ENCODE data around the gene HBQ1.
A peak's percentile ranks its signal among the peaks of the same experiment; 100 is the strongest.
"Not testable (repeated sequence)": the region's sequence is repeated elsewhere in the genome, so short reads cannot be mapped to it uniquely, and the experiment has no call there.

HBQ1 gene

GRCh38 chr16:176477-177382 is 3.5 kb upstream of the HBQ1 start, which contains the start of gene HBA1:
HBA1 (plus strand) TSS chr16:176680; CDS start chr16:176717, 37 bp downstream.
- not testable (repeated sequence) for DNase-seq

- DNase-seq: no peak
Observed at GRCh38 chr16:177394-177822, 2.9 kb upstream of the HBQ1 start.

GRCh38 chr16:177981-178667 is 2.1 kb upstream of the HBQ1 start:
- DNase-seq: no peak

- DNase-seq: no peak
Observed at GRCh38 chr16:178668-179015, 1.6 kb upstream of the HBQ1 start.

DNA sequence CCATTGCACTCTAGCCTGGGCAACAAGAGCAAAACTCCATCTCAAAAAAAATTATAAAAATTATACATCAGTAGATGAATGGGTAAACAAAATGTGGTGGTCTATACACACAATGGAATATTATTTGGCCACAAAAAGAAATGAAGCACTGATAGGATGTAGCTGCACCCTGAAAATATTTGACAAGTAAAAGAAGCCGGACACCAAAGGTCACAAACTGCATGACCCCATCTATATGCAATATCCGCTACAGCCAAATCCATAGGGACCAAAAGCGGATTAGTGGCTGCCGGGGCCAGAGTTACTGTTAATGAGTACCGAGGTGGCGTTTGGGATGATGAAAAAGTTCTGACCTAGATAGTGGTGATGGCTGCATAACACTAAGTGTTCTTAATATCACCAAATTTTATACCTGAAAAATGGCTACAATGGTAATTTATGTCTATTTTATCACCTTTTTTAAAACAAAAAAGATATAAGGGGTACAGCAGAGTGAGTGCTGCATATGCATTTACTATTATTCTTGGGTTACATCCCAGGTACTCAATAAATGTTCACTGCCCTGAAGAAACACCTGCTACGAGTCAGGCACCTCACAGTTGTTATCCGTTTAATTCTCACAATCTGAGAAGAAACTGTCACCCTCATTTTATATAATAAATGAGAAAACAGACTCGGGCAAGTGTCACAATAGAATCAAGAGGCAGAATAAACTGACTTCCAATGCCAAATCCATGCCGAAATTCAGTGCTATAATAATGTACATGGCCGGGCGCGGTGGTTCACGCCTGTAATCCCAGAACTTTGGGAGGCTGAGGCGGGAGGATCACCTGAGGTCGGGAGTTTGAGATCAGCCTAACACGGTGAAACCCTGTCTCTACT is 807 bp upstream of the HBQ1 start:
- DNase-seq: no peak

DNA sequence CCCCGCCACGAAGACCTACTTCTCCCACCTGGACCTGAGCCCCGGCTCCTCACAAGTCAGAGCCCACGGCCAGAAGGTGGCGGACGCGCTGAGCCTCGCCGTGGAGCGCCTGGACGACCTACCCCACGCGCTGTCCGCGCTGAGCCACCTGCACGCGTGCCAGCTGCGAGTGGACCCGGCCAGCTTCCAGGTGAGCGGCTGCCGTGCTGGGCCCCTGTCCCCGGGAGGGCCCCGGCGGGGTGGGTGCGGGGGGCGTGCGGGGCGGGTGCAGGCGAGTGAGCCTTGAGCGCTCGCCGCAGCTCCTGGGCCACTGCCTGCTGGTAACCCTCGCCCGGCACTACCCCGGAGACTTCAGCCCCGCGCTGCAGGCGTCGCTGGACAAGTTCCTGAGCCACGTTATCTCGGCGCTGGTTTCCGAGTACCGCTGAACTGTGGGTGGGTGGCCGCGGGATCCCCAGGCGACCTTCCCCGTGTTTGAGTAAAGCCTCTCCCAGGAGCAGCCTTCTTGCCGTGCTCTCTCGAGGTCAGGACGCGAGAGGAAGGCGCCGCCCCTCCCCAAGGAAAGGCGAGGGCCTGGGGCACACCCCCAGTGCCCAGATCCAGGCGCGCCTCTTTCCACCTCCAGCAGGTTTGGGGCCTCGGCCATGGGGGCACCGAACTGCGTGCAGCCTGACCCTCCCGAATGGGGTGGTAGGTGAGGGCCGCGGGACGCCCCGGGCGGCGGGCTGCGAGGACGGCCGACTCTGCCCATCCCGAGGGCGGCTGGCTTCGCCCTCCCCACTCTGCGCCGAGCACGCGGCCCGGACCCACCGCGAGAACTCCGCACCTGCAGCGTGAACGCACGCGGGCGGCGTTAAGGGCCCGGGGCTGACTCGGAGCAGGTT is 664 bp downstream of the HBQ1 start:
- no peak for DNase-seq

GRCh38 chr16:181565-182021 is 1.3 kb downstream of the HBQ1 start:
- DNase-seq: peak; percentile 90 to 94

DNA sequence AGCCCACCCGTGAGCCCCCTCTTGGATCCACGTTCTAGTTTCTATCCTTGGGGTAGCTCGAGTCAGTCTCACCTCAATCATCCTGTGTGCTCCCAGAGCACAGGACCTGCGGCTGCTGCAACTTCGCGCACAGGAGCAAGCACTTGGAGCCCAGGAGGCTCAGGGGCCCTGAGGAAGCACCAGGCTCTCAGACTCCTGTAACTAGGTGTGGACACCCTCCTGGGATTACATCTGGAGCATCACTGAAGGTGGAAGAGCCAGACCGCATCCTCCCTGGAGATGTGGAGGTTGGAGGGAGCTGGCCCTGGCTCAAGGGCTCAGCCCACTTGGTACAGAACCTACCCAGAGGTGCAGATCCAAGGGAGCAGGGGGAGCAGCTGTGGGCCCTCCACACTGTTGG is 2.7 kb downstream of the HBQ1 start:
- DNase-seq: no peak

DNA sequence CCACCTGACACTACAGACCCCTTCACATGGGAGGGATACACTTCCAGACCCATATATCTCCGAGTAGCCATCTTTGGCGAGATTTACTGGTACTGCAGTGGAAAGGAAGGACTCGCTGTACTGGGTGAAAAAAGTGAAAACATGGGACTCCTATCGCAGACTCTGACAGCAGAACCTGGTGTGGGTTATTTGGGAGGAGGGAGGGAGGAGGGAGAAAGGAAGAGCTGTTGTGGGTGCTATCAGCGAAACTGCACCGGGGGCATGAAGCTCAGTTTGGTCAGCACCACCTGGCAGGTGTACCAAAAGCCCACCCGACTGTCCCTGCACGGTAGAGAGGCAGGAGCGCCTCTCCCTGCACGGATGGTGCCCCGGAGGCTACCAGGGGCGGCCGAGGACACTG is 5.0 kb downstream of the HBQ1 start:
- no peak for DNase-seq

GRCh38 chr16:185691-186090 is 5.4 kb downstream of the HBQ1 start:
- DNase-seq: no peak

DNA sequence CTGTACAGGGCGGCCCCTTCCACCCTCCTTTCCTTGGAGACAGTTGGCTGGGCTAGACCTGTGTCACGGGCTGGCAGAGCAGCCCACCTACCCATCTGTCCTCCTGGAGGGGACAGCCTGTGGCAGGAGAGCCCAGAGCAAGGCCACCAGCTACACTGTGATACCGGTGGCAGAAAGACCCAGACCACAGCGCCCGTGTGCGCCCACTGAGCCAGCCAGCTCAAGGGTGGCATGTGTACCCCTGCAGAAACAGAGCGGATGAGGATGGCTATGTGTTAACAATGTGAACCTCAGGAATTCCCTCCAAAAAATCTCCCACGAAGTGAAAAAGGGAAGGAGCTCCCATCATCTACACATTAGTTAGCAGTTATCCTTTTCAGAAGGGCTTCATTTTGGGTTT is 7.1 kb downstream of the HBQ1 start:
- DNase-seq: no peak

- peak in 1 of 2 experiments; percentile 42 for DNase-seq
Observed at GRCh38 chr16:188674-189073, 8.4 kb downstream of the HBQ1 start.

- no peak for DNase-seq
Observed at GRCh38 chr16:189604-190186, 9.4 kb downstream of the HBQ1 start.

DNA sequence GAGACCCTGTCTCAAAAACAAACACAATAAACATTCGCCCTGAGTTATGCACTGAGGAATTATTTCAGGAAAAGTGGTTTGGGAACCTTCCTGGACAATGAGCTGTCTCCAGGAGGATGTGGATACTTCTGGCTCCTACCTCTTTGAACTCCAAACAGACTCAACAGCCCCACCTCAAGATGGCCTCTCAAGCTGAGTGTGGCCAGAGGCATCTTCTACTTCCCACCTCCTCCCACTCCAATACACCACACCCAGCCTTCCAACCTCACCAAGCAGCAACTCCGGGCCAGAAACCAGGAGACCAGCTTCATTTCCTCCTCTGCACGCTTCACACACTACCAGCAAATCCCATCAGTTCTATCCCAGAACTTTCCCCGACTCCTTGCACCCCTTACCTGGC is 11.6 kb downstream of the HBQ1 start:
- DNase-seq: no peak

DNA sequence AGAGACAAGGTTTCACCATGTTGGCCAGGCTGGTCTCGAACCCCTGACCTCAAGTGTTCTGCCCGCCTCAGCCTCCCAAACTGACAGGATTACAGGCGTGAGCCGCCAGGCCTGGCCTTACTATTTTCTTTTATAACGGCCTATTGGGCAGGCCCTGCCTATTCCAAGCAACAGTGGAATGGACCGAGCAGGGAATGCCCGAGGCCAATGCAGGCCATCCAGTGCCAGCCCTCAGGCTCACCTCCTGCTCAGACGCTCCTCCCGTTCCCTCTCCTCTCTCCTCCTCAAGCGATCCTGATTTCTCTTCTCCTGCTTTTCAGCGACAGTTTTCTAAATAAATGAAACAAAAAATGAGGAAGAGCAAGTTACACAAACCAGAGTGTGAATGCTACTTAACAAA is 12.4 kb downstream of the HBQ1 start:
- no peak for DNase-seq

DNA sequence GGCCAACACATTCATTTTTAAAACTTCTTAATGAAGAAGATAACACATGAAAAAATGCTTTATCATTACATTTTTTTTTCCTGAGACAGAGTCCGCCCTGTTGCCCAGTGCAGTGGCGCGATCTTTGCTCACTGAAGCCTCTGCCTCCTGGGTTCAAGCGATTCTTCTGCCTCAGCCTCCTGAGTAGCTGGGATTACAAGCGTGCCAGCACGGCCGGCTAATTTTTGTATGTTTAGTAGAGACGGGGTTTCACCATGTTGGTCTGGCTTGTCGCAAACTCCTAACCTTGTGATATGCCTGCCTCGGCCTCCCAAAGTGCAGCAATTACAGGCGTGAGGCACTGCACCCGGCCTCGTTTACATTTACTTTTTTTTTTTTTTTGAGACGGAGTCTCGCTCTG is 13.2 kb downstream of the HBQ1 start:
- no peak for DNase-seq

DNA sequence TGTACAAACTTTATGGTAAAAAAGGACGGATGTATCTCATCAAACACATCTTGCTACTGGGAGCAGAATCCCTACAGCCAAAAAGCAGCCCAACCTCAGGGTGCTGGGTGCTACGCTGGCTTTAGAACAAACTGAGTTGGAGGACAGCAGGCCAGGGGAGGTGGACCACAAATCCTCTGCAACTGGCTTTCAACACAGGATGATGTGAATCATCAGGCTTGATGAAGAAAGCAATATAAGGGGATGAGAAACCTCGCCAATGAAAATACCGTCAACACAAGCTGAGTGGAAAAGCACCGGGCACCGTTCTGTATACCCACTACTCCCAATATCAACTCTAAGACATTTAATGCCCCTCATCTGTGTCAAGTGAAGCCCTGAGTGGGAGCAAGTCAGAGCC is 14.3 kb downstream of the HBQ1 start:
- DNase-seq: no peak

- DNase-seq: no peak
Observed at GRCh38 chr16:200388-200787, 20.1 kb downstream of the HBQ1 start.

- no peak for DNase-seq
Observed at GRCh38 chr16:203246-203645, 23.0 kb downstream of the HBQ1 start.

GRCh38 chr16:204046-204445 is 23.8 kb downstream of the HBQ1 start:
- not testable (repeated sequence) for DNase-seq

DNA sequence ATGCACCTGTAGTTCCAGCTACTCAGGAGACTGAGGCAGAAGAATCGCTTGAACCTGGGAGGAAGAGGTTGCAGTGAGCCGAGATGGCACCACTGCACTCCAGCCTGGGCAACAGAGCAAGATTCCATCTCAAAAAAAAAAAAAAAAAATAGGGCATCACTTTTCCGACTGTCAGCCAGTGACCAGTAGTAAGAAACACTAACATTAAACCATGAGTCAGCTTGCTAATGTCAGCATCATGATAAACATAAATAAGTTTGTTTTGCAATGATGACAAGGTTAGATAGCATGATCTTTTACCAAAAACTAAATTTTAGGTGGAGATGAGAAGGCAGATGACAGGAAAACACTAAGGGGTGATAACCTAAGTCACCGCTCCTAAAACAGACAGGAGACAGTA is 29.1 kb downstream of the HBQ1 start:
- not testable (repeated sequence) for DNase-seq
